ENCODE measurements around the gene SYT3. TPM values are rescaled to one million over a fixed set of nuclear protein-coding genes. Genes with fewer than 3 reads are reported as not detected.
A peak's percentile ranks its signal among the peaks of the same experiment; 100 is the strongest.
"Not testable (repeated sequence)": the region's sequence is repeated elsewhere in the genome, so short reads cannot be mapped to it uniquely, and the experiment has no call there.

Gene SYT3
- total RNA-seq, 1 donor from 2014 or later = not detected

- no peak for DNase-seq (ENCODE audit: low read depth in 2 of 2)
Measured at GRCh38 chr19:50636317-50637085, 3.2 kb downstream of the SYT3 start.

DNA sequence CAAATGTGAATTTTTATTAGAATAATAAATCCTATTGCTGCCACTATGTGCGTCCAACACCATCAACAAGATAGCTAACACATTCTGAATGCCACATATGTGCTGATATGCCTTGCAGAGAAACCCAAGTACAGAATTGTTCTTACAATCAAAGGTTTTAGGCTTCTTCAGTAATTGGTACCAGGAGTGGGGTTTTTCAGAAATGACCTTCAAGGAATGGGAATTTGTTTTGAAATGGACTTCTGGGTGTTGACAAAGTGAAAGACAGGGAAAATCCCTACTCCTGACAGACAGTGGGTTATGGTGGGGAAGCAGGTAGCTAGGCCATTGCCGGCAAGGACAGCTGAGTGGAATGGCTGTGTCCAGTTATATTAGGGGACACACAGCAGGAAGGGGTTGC is 5.7 kb downstream of the SYT3 start:
- DNase-seq (ENCODE audit: low read depth in 2 of 2) = no peak

- DNase-seq (ENCODE audit: low read depth in 2 of 2) = no peak
Measured at GRCh38 chr19:50633359-50633758, 6.3 kb downstream of the SYT3 start.

- DNase-seq (ENCODE audit: low read depth in 2 of 2) = no peak
Measured at GRCh38 chr19:50632151-50632835, 7.4 kb downstream of the SYT3 start.

DNA sequence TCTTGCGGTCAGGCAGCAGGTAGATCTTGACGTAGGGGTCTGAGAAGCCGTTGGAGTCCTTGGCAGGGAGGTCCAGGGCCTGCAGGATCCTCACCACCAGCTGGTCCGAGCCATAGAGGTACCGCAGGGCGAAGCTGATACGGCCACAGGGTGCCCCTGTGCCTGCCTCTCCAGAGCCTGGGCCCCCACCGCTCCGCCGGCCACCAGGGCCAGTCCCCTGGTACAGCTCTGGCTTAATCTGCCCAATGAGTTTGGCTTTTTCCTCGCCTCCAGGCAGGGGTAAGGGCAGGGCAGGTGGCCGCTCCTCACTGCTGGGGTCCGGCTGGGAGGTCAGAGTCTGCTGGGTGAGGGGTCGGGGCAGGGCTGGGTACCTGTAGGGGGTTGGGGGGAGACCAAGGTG is 9.9 kb downstream of the SYT3 start:
- no peak for DNase-seq (ENCODE audit: low read depth in 2 of 2)

- no peak for DNase-seq (ENCODE audit: low read depth in 2 of 2)
Measured at GRCh38 chr19:50629194-50629593, 10.5 kb downstream of the SYT3 start.

DNA sequence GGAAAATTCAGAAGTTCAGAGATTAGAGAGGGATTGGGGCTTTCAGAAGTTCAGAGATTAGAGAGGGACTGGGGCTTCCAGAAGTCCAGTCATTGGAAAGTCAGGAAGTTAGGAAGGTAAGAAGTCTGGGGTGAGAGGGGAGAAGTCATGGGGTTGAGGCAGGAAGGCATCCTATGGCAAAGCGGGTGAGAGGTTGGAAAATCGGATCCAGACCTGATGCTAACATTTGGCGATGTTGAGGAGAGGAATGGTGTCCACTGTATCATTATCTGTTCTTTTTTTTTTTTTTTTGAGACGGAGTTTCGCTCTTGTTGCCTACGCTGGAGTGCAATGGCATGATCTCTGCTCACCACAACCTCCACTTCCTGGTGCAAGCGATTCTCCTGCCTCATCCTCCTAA is 11.1 kb downstream of the SYT3 start:
- no peak for DNase-seq (ENCODE audit: low read depth in 2 of 2)

GRCh38 chr19:50628146-50628545 is 11.5 kb downstream of the SYT3 start:
- no peak for DNase-seq (ENCODE audit: low read depth in 2 of 2)

- no peak for DNase-seq (ENCODE audit: low read depth in 2 of 2)
Measured at GRCh38 chr19:50626795-50627194, 12.9 kb downstream of the SYT3 start.

- no peak for DNase-seq (ENCODE audit: low read depth in 2 of 2)
Measured at GRCh38 chr19:50626011-50626410, 13.7 kb downstream of the SYT3 start.

DNA sequence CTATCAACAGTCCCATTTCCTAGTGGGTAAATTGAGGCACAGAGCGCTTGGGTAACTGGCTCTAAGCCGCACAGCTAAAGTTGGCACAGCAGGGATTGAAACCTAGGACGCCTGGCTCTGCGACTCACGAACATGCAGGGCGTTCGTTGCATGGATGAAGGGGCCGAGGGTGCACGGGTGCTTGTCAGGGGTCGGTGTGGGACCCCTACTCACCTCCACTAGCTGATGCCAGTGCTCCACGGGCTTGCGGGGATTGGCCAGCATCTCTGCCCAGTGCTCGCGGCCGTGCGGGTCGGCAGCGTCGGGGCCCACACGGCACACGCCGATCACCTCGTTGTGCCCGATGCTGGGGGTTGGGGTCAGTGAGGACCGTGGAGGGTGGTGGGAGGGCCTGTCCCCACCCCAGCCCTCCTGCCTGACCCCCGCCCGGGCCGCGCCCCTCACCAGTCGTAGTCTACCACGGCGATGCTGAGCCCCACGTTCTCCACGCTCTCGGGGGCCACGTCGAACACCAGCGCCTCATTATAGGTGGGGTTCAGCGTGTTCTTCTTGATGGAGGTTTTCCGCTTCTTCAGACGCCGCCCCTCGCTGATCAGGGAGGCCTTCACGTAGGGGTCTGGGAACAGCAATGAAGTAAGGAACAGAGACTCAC is 14.6 kb downstream of the SYT3 start:
- no peak for DNase-seq (ENCODE audit: low read depth in 2 of 2)

GRCh38 chr19:50620394-50620906 is 19.2 kb downstream of the SYT3 start:
- DNase-seq (ENCODE audit: low read depth in 2 of 2) = not testable (repeated sequence)

GRCh38 chr19:50619184-50619583 is 20.5 kb downstream of the SYT3 start:
- not testable (repeated sequence) for DNase-seq (ENCODE audit: low read depth in 2 of 2)

- not testable (repeated sequence) for DNase-seq (ENCODE audit: low read depth in 2 of 2)
Measured at GRCh38 chr19:50618379-50618778, 21.3 kb downstream of the SYT3 start.

DNA sequence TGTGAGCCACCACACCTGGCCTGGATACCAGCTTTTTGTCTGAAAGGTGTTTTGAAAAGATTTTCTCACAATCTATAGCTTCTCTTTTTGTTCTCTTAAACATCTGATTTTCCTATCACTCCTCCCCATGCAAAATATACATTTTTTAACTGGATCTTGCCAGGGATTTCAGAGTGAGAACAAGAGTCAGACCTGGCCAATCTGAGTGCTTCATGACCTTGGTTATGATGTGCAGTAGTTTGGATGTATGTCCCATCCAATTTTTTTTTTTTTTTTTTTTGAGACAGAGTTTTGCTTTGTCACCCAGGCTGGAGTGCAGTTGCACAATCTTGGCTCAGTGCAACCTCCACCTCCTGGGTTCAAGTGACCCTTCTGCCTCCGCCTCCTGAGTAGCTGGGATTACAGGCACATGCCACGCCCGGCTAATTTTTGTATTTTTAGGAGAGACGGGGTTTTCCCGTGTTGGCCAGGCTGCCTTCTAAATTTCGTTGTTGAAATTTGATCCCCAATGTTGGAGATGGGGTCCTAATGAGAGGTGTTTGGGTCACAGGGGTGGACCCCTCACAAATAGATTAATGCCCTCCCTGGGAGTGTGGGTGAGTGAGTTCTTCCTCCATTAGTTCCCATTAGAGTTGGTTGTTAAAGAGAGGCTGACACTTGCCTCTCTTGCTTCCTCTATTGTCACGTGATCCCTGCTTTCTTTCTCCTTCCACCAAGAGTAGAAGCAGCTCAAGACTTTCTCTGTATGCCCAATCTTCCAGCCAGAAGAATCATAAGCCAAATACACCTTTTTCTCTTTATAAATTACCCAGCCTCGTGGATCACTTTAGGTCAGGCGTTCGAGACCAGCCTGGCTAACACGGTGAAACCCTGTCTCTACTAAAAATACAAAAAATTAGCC is 26.9 kb downstream of the SYT3 start:
- not testable (repeated sequence) for DNase-seq (ENCODE audit: low read depth in 2 of 2)

DNA sequence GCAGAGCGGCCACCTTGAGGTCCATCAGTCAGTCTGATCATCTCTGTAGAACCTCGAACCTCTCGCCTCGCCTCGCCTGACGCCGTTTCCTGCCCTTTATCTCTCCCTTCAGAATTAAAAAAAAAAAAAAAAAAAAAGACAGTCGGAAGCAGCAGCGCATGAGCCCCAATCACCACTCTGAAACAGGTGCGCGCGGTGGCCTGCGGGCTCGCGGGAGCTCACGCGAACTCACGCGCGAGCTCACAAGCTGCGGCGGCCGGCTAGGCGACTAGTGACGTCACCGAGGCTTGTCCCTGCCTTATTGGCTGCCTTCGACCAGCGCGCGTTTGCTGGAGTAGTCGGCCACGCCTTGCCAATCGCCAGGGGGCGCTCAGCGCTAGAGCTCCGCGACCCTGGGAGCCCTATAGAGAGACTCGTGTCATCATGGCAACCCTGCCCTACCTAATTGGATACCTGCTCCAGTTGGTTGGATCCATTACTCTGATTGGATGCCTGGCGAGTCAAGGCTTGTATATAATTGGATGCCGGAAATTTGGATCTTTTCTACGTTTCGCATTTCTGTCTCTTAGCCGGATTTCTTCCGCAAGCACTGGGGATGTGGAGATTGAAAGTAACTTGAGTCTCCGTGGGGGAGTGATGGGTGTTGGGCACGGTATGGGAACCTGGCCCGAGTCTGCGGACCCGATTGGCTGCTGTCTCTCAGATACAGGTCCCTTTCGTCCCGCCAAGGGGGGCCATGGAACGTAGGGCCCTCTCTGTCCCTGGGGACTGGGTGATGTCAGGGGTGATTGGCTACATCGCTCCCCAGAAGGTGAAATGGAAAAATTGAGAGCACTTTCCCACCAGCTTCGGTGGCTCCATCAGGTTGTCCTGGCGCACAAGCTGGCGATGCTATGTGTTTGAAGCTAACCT is 31.6 kb downstream of the SYT3 start:
- DNase-seq (ENCODE audit: low read depth in 2 of 2) = peak; percentile 73 to 92

- DNase-seq (ENCODE audit: low read depth in 2 of 2) = no peak
Measured at GRCh38 chr19:50607388-50607787, 32.3 kb downstream of the SYT3 start.

GRCh38 chr19:50606059-50606836 is 33.4 kb downstream of the SYT3 start:
- peak in 1 of 2 donors; percentile 9 for DNase-seq (ENCODE audit: low read depth in 2 of 2)

Measured in dermis microvascular lymphatic vessel endothelial cell (primary cell).